ENCODE data around the gene PSME2. TPM values are rescaled to one million over a fixed set of nuclear protein-coding genes. Genes with fewer than 3 reads are reported as not detected.

The PSME2 gene
- total RNA-seq, 1 experiment from 2014 or later, result 167 TPM

DNA sequence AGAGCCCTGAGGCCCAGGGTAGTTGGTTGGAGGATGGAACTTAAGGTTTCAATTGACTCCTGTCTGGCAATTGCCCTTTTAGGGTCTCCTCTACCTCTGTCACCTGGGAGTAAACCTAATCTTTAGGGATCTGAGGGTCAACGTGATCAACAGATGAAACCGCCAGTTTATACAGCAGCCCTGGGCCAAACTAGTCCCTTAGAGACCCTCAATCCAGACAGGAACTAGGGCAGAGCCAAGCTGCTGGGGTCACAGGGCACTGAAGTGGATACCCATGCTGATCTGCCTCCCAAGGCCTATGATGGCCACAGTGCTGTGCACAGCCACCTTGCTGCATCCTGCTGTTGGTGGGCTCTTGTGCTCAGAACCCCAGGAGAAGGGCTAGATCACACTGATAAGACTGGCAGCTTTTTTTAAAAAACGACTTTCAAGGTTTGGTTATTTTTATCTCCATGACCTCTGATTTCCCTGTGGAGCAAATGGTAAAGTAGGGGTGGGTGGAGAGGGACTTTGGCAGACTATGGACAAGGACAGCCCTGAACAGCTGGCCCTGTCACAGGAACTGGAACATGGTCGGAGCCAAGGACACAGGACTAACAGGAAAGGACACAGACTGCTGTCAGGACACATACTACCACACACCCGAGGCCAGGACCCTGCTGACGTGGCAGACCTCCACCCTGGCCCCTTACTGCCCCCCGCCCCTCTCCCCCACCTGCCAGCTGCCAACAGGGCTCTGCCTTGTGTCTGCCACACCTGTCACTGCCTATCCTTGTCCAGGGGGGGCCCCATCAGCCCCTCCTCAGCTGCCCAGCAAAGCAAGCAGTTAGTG, 15.5 kb downstream of the PSME2 start:
- Histone ChIP-seq H3K4me1 (replicated peaks) (peaks cover 5% of the 10 kb centered on the region), H3K36me3 (no peaks in the 10 kb centered on the region), H3K9me3 (replicated peaks) (no peaks in the 10 kb centered on the region), H3K4me3 (no peak overlapping the region), H3K27me3 (replicated peaks) (no peaks in the 10 kb centered on the region), H3K27ac (no peak overlapping the region)
- no peak for DNase-seq (ENCODE audit: low read depth in 1 of 2, low spot score in 2 of 2)

DNA sequence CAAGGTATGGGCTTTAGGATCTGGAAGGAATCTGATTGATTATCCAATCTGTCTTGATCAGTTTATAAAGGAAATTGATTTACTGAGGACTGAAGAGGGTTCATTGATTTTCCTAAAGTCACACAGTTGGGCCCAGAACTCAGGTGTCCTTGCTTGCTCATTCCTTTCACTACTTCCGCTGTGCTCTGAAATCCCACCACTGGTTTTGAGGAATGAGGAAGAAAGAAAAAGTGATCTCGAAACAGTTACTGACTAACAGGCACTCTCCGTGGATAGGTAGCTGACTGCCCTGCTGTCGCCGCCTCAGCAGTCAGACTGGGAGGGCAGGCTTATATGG, 16.1 kb downstream of the PSME2 start, which contains the start of gene FITM1:
FITM1 (plus strand) TSS at position 280 of the 337 bp plus-strand sequence. CDS start 905 bp downstream, outside the sequence.
- H3K4me3 ChIP-seq, result no peak within 1 kb of the TSS
- H3K27ac ChIP-seq, result no peak within 1 kb of the TSS

DNA sequence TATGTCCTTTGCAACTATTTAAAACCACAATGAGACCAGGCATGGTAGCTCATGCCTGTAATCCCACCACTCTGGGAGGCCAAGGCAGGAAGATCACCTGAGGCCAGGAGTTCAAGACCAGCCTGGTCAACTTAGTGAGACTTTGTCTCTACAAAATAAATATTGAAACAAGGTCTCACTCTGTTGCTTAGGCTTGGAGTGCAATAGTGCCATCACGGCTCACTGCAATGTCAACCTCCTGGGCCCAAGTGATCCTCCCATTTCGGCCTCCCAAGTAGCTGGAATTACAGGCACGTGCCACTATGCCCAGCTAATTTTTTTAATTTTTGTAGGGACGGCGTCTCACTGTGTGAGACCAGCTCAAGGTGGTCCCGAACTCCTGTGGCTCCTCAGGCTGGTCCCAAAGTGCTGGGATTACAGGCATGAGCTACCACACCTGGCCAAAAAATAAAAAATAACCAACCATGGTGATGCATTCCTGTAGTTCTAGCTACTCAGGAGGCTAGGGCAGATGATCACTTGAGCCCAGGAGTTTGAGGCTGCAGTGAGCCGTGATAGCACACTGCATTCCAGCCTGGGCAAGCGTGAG, 16.9 kb downstream of the PSME2 start:
- H3K27ac ChIP-seq, result no peak overlapping the region
- no peaks in the 10 kb centered on the region for H3K4me1 ChIP-seq (replicated peaks)
- H3K27me3 ChIP-seq (replicated peaks), result no peaks in the 10 kb centered on the region
- no peaks in the 10 kb centered on the region for H3K36me3 ChIP-seq
- no peak overlapping the region for H3K4me3 ChIP-seq
- no peak for DNase-seq (ENCODE audit: low read depth in 1 of 2, low spot score in 2 of 2)
- H3K9me3 ChIP-seq (replicated peaks), result no peaks in the 10 kb centered on the region

More for the DNA sequence above, 16.1 kb downstream of the PSME2 start, which contains the start of gene FITM1:
- no peak for DNase-seq (ENCODE audit: low read depth in 1 of 2, low spot score in 2 of 2)
- Histone ChIP-seq H3K27me3 (replicated peaks) (no peaks in the 10 kb centered on the region), H3K36me3 (no peaks in the 10 kb centered on the region), H3K9me3 (replicated peaks) (no peaks in the 10 kb centered on the region), H3K4me1 (replicated peaks) (peaks cover 1% of the 10 kb centered on the region)

DNA sequence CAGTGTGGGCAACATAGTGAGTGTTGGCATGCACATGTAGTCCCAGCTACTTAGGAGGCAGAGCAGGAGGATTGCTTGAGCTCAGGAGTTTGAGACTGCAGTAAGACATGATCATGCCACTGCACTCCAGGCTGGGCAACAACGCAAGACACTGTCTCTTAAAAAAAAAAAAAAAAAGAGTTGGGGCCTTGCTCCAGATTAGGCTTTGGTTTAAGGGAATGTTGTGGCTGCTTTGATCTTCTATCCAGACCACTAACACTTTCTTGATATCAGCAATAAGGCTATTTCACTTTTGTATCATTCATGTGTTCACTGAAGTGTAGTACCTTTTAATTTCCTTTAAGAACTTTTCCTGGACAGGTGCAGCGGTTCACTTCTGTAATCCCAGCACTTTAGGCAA, 18.7 kb downstream of the PSME2 start:
- H3K27me3 ChIP-seq (replicated peaks), result no peaks in the 10 kb centered on the region
- no peaks in the 10 kb centered on the region for H3K36me3 ChIP-seq
- H3K9me3 ChIP-seq (replicated peaks), result no peaks in the 10 kb centered on the region
- no peaks in the 10 kb centered on the region for H3K4me1 ChIP-seq (replicated peaks)
- H3K27ac ChIP-seq, result no peak overlapping the region
- DNase-seq (ENCODE audit: low read depth in 1 of 2, low spot score in 2 of 2), result no peak
- H3K4me3 ChIP-seq, result no peak overlapping the region

DNA sequence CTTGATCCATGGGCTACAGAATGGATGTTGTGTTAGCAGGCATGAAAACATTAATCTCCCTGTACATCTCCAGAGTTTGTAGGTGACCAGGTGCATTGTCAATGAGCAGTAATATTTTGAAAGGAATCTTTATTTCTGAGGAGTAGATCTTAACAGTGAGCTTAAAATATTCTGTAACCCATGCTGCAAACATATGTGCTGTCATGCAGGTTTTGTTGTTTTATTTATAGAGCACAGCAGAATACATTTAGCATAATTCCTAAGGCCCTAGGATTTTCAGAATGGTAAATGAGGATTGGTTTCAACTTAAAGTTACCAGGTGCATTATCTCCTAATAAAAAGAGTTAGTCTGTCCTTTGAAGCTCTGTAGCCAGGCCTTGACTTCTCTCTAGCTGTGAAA, 19.5 kb downstream of the PSME2 start:
- no peak for DNase-seq (ENCODE audit: low read depth in 1 of 2, low spot score in 2 of 2)
- Histone ChIP-seq H3K9me3 (replicated peaks) (no peaks in the 10 kb centered on the region), H3K4me1 (replicated peaks) (no peaks in the 10 kb centered on the region), H3K27ac (no peak overlapping the region), H3K27me3 (replicated peaks) (no peaks in the 10 kb centered on the region), H3K36me3 (no peaks in the 10 kb centered on the region; the same call in 1 of the 2 replicates), H3K4me3 (no peak overlapping the region)

DNA sequence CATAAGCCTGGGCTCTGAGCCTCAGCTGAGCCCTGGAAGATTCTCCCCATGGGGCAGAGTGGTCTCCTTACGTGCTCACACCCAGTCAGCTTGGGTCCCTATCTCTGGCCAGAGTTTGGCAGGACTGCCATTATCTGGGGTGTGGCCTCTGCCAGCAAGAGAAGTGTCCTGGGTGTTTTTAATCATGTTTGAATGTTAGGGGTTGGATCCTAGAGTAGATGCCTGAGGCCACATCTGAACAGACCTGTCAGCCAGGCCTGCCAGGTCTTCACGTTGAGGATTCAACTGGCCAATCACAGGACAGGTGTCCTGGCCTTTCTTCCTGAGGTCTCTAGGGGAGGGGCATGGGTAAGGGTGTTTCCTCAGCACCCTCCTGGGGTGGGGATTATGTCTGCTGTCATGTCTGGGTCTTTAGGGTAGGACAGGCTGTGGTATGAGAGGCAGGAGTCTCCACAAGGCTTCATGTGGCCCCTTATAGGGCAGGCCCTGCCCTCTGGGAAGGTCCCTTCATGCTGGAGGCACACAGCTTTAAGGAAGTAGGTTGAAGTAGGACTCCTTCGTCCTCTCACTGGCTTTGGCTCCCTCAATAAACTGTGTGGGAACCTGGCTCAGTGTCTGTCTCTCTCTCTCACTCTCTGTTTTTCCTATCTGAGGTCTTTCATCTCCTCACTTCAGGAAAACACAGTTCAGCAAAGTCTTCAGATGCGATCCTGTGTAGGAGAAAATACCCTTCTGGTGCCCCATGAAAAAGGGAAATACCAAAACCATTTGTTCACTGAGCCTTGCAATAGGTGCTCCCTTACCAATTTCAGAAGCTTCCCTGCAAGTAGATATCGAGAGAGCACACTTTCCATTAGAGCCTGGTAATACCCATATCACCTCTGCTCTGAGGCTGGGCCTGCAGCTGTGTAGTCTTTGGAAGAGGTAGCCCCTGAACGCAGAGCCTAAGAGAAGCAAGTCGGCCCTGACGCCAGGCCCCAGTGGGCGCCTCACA, 22.7 kb downstream of the PSME2 start:
- Histone ChIP-seq H3K36me3 (peaks cover 14% of the 10 kb centered on the region), H3K27me3 (replicated peaks) (no peaks in the 10 kb centered on the region), H3K9me3 (replicated peaks) (no peaks in the 10 kb centered on the region), H3K27ac (no peak overlapping the region), H3K4me1 (replicated peaks) (no peaks in the 10 kb centered on the region), H3K4me3 (no peak overlapping the region)
- DNase-seq (ENCODE audit: low read depth in 1 of 2, low spot score in 2 of 2), result no peak

DNA sequence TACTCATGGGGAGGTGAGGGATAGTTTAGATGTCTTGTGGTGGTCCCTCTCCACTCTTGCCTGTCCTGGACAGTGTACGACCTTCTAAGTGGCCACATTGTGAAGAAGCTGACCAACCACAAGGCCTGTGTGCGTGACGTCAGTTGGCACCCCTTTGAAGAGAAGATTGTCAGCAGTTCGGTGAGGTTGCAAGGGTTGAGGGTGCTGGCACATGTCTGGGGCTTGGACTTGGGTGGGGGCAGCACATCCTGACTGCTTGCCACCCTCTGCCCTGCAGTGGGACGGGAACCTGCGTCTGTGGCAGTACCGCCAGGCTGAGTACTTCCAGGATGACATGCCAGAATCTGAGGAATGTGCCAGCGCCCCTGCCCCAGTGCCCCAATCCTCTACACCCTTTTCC, 23.5 kb downstream of the PSME2 start:
- Histone ChIP-seq H3K4me1 (replicated peaks) (no peaks in the 10 kb centered on the region), H3K9me3 (replicated peaks) (no peaks in the 10 kb centered on the region), H3K27me3 (replicated peaks) (no peaks in the 10 kb centered on the region), H3K27ac (no peak overlapping the region), H3K4me3 (no peak overlapping the region), H3K36me3 (peaks cover 18% of the 10 kb centered on the region)
- DNase-seq (ENCODE audit: low read depth in 1 of 2, low spot score in 2 of 2), result no peak

DNA sequence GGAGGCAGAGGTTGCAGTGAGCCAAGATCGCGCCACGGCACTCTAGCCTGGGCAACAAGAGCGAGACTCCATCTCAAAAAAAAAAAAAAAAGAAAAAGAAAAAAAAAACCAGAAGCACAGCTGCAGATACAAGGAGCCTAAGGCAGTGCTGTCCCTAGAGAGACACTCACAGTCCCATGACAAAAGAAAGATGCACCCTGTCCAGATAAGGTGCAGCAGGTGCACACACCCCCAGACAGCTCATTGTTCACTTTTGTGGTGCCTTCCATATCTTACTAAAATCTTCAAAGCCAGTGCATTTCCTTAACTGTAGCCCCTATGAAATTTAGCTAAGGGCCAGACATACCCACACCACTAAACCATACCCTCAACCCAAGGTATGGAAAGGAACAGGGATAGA, 24.0 kb downstream of the PSME2 start:
- no peak overlapping the region for H3K27ac ChIP-seq
- no peaks in the 10 kb centered on the region for H3K27me3 ChIP-seq (replicated peaks)
- DNase-seq (ENCODE audit: low read depth in 1 of 2, low spot score in 2 of 2), result no peak
- H3K4me1 ChIP-seq (replicated peaks), result no peaks in the 10 kb centered on the region
- no peak overlapping the region for H3K4me3 ChIP-seq
- no peaks in the 10 kb centered on the region for H3K9me3 ChIP-seq (replicated peaks)
- peaks cover 20% of the 10 kb centered on the region for H3K36me3 ChIP-seq

DNA sequence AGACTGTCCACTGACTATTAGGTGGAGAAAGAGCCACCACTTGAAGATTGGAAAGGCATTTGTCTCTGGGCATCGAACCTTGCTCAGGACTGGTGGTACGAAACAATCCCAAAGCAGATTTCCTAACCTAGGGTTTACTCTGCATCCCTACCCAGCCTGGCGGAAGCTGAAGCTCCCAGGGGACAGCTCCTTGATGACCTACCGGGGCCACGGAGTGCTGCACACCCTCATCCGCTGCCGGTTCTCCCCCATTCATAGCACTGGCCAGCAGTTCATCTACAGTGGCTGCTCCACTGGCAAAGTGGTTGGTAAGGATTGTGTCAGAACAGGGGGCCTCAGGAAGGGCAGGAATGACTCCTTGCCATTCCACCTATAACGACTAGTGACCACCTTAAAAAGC, 25.2 kb downstream of the PSME2 start:
- DNase-seq (ENCODE audit: low read depth in 1 of 2, low spot score in 2 of 2), result no peak
- peaks cover 30% of the 10 kb centered on the region for H3K36me3 ChIP-seq
- H3K27ac ChIP-seq, result no peak overlapping the region
- no peak overlapping the region for H3K4me3 ChIP-seq
- H3K27me3 ChIP-seq (replicated peaks), result no peaks in the 10 kb centered on the region
- no peaks in the 10 kb centered on the region for H3K4me1 ChIP-seq (replicated peaks)
- no peaks in the 10 kb centered on the region for H3K9me3 ChIP-seq (replicated peaks)

DNA sequence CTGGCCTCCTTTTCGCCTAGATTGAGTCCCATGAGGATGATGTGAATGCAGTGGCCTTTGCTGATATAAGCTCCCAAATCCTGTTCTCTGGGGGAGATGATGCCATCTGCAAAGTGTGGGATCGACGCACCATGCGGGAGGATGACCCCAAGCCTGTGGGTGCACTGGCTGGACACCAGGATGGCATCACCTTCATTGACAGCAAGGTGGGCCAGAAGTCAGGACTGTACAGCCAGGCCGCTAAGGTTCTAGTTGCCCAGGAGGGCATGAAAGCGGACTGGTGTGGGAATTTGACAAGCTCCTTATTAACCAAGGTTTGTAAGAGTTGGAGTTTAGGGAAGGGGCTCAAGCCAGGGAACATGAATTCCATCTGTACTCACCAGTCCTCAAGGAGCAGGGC, 26.7 kb downstream of the PSME2 start:
- Histone ChIP-seq H3K4me1 (replicated peaks) (peaks cover 7% of the 10 kb centered on the region), H3K9me3 (replicated peaks) (no peaks in the 10 kb centered on the region), H3K36me3 (peaks cover 30% of the 10 kb centered on the region), H3K27me3 (replicated peaks) (no peaks in the 10 kb centered on the region), H3K27ac (no peak overlapping the region), H3K4me3 (no peak overlapping the region)
- DNase-seq (ENCODE audit: low read depth in 1 of 2, low spot score in 2 of 2), result no peak

DNA sequence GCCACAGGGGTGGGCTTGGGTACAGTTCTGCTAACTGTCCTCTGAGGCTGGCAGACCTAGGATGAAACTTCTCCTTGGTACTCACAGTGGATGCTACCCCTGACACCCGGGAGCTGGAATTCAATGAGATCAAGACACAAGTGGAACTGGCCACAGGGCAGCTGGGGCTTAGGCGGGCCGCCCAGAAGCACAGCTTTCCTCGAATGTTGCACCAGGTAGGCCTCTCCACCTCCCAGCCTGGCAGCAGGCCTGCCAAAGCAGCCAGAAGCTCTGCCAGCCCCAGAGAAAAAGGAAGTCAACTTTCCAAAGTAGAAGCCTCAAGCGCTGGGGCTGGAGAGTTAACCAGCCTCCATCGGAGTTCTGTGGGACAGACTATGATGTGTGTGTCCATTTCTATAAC, 29.2 kb downstream of the PSME2 start:
- no peak overlapping the region for H3K4me3 ChIP-seq

DNA sequence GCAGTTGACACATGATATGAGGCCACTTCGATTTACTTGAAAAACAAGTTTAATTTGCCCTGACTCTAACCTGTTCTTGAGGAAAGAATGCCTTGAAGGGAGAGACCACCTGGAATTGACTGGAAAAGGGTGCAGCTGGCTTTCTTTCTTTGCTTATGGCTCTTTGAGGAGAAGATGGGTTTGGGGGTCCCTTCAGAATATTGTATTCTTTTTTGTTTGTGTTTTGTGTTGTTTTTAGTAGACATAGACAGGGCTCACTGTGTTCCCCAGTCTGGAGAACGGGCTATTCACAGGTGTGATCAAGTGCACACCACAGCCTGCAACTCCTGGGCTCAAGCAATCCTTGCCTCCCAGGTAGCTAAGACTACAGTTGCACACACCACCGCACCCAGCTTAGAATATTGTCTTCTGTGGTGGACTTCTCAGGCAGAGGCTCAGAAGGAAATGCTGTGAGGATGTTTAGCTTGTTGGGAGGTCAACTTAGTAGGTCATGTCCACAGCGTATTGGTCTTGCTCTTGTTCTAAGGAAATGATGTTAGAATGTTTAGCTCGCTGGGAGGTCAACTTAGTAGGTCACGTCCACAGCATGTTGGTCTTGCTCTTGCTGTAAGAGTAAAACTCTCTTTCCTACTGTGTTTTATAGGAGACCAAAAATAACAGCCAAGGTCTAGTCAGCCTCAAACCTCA, 30.1 kb downstream of the PSME2 start:
- H3K9me3 ChIP-seq (replicated peaks), result no peaks in the 10 kb centered on the region
- DNase-seq (ENCODE audit: low read depth in 1 of 2, low spot score in 2 of 2), result no peak
- H3K4me3 ChIP-seq, result no peak overlapping the region
- H3K27me3 ChIP-seq (replicated peaks), result no peaks in the 10 kb centered on the region
- no peak overlapping the region for H3K27ac ChIP-seq
- H3K36me3 ChIP-seq, result peaks cover 25% of the 10 kb centered on the region
- H3K4me1 ChIP-seq (replicated peaks), result peaks cover 7% of the 10 kb centered on the region

More for the DNA sequence above, 29.2 kb downstream of the PSME2 start:
- H3K27ac ChIP-seq, result no peak overlapping the region
- H3K9me3 ChIP-seq (replicated peaks), result no peaks in the 10 kb centered on the region
- H3K4me1 ChIP-seq (replicated peaks), result peaks cover 7% of the 10 kb centered on the region
- H3K27me3 ChIP-seq (replicated peaks), result no peaks in the 10 kb centered on the region
- no peak for DNase-seq (ENCODE audit: low read depth in 1 of 2, low spot score in 2 of 2)
- H3K36me3 ChIP-seq, result peaks cover 30% of the 10 kb centered on the region

DNA sequence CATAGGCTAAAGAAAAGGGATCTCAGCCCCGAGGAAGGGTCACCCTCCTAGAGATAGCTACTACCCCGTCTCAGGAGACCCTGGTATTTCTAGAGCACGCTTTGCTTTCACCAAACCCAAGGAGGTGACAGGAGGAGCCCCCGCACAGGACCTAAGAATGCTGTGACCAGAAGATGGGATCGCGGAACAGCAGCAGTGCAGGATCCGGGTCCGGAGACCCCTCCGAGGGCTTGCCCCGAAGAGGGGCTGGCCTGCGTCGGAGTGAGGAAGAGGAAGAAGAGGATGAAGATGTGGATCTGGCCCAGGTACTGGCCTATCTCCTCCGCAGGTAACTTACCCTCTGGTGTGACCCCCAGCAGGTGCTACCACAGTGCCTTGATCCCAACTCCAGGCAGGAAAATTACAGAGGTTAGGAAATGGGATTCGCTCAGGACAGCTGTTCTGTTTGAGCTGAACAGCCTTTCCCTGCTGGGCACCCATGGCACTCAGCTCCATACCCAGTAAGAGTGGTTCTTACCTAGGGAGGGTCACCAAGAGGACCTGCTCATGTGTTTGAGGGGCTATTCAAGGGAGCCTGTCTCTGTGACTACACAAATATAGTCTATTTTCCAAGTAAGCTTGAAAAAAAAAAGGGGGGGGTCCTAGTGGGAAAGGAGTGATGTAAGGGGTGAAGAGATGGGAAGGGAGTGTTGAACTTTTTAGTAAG, 30.8 kb downstream of the PSME2 start:
- Histone ChIP-seq H3K36me3 (peaks cover 23% of the 10 kb centered on the region), H3K9me3 (replicated peaks) (no peaks in the 10 kb centered on the region), H3K27ac (peak overlapping the region; percentile 92), H3K27me3 (replicated peaks) (no peaks in the 10 kb centered on the region), H3K4me3 (peak overlapping the region; percentile 65), H3K4me1 (replicated peaks) (peaks cover 7% of the 10 kb centered on the region)
- DNase-seq (ENCODE audit: low read depth in 1 of 2, low spot score in 2 of 2), result no peak

Data from SJSA1 (cell line).